Measurements from ENCODE around the gene ZCRB1. TPM values are rescaled to one million over a fixed set of nuclear protein-coding genes. Genes with fewer than 3 reads are reported as not detected.

The ZCRB1 gene
- total RNA-seq, 1 experiment from 2014 or later = 68.1 TPM

DNA sequence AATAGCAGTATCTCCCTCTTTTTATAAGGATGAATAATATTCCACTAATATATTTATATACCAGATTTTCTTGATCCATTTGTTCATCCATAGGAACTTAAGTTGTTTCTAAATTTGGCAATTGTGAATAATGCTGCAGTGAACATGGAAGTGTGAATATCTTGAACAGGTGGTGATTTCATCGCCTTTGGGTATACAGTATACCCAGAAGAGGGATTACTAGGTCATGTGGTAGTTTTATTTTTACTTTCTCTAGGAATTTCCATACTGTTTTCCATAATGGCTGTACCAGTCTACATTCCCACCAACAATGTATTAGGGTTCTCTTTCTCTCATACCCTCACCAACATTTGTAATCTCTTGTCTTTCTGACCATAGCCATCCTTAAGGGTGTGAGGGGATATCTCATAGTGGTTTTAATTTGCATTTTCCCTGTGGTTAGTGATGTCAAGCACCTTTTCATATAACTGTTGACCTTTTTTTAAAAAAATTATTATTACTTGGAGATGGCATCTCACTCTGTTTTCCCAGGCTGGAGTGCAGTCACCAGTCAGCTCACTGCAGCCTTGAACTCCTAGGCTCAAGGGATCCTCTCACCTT, 20.6 kb upstream of the ZCRB1 start:
- ChIA-PET POLR2A (no interaction called here), RAD21 (ENCODE audit: low non-redundant PET in 1 of 2, low total read pairs in 2 of 2, uncharacterized antibody in 2 of 2, unreplicated experiment in 2 of 2) (no interaction called here), CTCF (interaction anchor here (3.1 kb wide), 1 partner anchor 25 kb away, joined by 12 read pairs; no protein-coding TSS in a partner anchor)
- Histone ChIP-seq H3K4me2 (ENCODE audit: low read length) (no peak overlapping the region), H3K9ac (ENCODE audit: low read length) (no peak overlapping the region), H3K4me3 (replicated peaks in 1 of 2; ENCODE audit: low read depth in 1 of 2, low read length in 2 of 2) (no peak overlapping the region), H3K79me2 (ENCODE audit: insufficient read depth, low read length) (peaks cover 84% of the 10 kb centered on the region), H3K9me2 (ENCODE audit: insufficient read depth) (no peaks in the 10 kb centered on the region), H2AFZ (ENCODE audit: low read depth, low read length, poor library complexity, severe bottlenecking) (no peak overlapping the region), H4K20me1 (ENCODE audit: insufficient read depth) (no peaks in the 10 kb centered on the region), H3K27me3 (ENCODE audit: insufficient read depth, low read length) (no peaks in the 10 kb centered on the region), H3K36me3 (ENCODE audit: control insufficient read depth in 1 of 2, insufficient read depth in 2 of 2, low read length in 2 of 2) (no peaks in the 10 kb centered on the region), H3K4me1 (ENCODE audit: control insufficient read depth in 1 of 2, insufficient read depth in 2 of 2, low read length in 2 of 2) (no peaks in the 10 kb centered on the region), H3K9me3 (ENCODE audit: control insufficient read depth in 1 of 2, insufficient read depth in 1 of 2, low read depth in 1 of 2, low read length in 2 of 2) (no peaks in the 10 kb centered on the region), H3K27ac (ENCODE audit: low read depth, low read length) (no peak overlapping the region)
- intact Hi-C loops (cut with micrococcal nuclease) = no loop called here
- ATAC-seq (no peak), DNase-seq (ENCODE audit: low read depth, low spot score) (no peak)
- no peak for TF ChIP-seq ZFX (IDR thresholded peaks at IDR 0.05)
- no peak for TF ChIP-seq SP1 (IDR thresholded peaks at IDR 0.05; ENCODE audit: low read depth)
- TF ChIP-seq POLR2A (IDR thresholded peaks at IDR 0.05; ENCODE audit: borderline replicate concordance, extremely low read depth, insufficient read depth, insufficient read length) = no peak
- no peak for TF ChIP-seq EZH2phosphoT487 (IDR thresholded peaks at IDR 0.05; ENCODE audit: borderline replicate concordance)
- no peak for TF ChIP-seq CEBPB (IDR thresholded peaks at IDR 0.05; ENCODE audit: low read depth)
- no peak for TF ChIP-seq EGR1 (IDR thresholded peaks at IDR 0.05; ENCODE audit: low read depth)
- no peak for TF ChIP-seq TCF7L2 (IDR thresholded peaks at IDR 0.05; ENCODE audit: borderline replicate concordance, extremely low read depth, insufficient read depth, insufficient read length)
- no peak for TF ChIP-seq JUND (IDR thresholded peaks at IDR 0.05)
- no peak for TF ChIP-seq SRF (IDR thresholded peaks at IDR 0.05; ENCODE audit: low read depth)
- TF ChIP-seq EZH2 (IDR thresholded peaks at IDR 0.05) = no peak
- TF ChIP-seq SIN3A (IDR thresholded peaks at IDR 0.05; ENCODE audit: low read depth) = no peak
- no peak for TF ChIP-seq YY1 (IDR thresholded peaks at IDR 0.05; ENCODE audit: extremely low read depth, insufficient replicate concordance, low read depth, low read length)
- no peak for TF ChIP-seq FOSL1 (IDR thresholded peaks at IDR 0.05; ENCODE audit: low read depth)
- BruUV-seq (replicated peaks) = no TSS peak

DNA sequence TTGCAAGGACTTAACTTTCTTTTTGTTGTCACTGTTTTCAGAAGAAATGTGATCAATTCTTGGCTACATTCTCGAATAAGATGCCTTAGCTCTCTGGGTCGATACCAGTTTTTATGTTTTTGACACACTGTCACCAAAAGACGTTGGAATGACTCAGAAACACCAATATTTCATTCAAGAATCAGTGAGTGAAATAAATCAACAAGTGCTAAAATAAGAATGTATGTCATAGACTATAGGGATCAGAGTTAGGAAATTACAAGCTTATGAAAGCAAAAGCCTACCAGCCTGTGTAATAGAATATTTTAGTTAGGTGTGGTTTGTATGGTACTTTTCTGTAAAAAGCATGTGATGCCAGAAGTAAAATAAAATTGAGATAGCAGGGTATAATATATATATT, 17.8 kb upstream of the ZCRB1 start:
- no peak overlapping the region for H3K4me2 ChIP-seq (ENCODE audit: low read length)
- H3K79me2 ChIP-seq (ENCODE audit: insufficient read depth, low read length) = peaks cover 98% of the 10 kb centered on the region
- BruUV-seq (replicated peaks) = no TSS peak
- H3K4me3 ChIP-seq (replicated peaks in 1 of 2; ENCODE audit: low read depth in 1 of 2, low read length in 2 of 2) = no peak overlapping the region
- H3K9me3 ChIP-seq (ENCODE audit: control insufficient read depth in 1 of 2, insufficient read depth in 1 of 2, low read depth in 1 of 2, low read length in 2 of 2) = no peaks in the 10 kb centered on the region
- no peaks in the 10 kb centered on the region for H3K4me1 ChIP-seq (ENCODE audit: control insufficient read depth in 1 of 2, insufficient read depth in 2 of 2, low read length in 2 of 2)
- POLR2A ChIA-PET = no interaction called here
- DNase-seq (ENCODE audit: low read depth, low spot score) = no peak
- H3K36me3 ChIP-seq (ENCODE audit: control insufficient read depth in 1 of 2, insufficient read depth in 2 of 2, low read length in 2 of 2) = no peaks in the 10 kb centered on the region
- intact Hi-C loops (cut with micrococcal nuclease) = no loop called here
- TF ChIP-seq SRF (IDR thresholded peaks at IDR 0.05; ENCODE audit: low read depth) (no peak), SIN3A (IDR thresholded peaks at IDR 0.05; ENCODE audit: low read depth) (no peak), ZFX (IDR thresholded peaks at IDR 0.05) (no peak), ZNF274 (IDR thresholded peaks at IDR 0.05; ENCODE audit: low read depth, low read length) (no peak), REST (IDR thresholded peaks at IDR 0.05; ENCODE audit: low read depth) (no peak), TCF7L2 (IDR thresholded peaks at IDR 0.05; ENCODE audit: borderline replicate concordance, extremely low read depth, insufficient read depth, insufficient read length) (no peak), JUND (IDR thresholded peaks at IDR 0.05) (no peak), POLR2A (IDR thresholded peaks at IDR 0.05; ENCODE audit: borderline replicate concordance, extremely low read depth, insufficient read depth, insufficient read length) (no peak), EGR1 (IDR thresholded peaks at IDR 0.05; ENCODE audit: low read depth) (no peak), ELF1 (IDR thresholded peaks at IDR 0.05; ENCODE audit: borderline replicate concordance, low read depth) (no peak), FOSL1 (IDR thresholded peaks at IDR 0.05; ENCODE audit: low read depth) (no peak), EZH2 (IDR thresholded peaks at IDR 0.05) (no peak), YY1 (IDR thresholded peaks at IDR 0.05; ENCODE audit: extremely low read depth, insufficient replicate concordance, low read depth, low read length) (no peak)
- H3K9ac ChIP-seq (ENCODE audit: low read length) = no peak overlapping the region
- no peaks in the 10 kb centered on the region for H3K27me3 ChIP-seq (ENCODE audit: insufficient read depth, low read length)
- H2AFZ ChIP-seq (ENCODE audit: low read depth, low read length, poor library complexity, severe bottlenecking) = no peak overlapping the region
- no peak overlapping the region for H3K27ac ChIP-seq (ENCODE audit: low read depth, low read length)
- H4K20me1 ChIP-seq (ENCODE audit: insufficient read depth) = 0 out of 2 replicates have a peak, but pooled peaks cover 3% of the 10 kb centered on the region
- ATAC-seq = no peak
- no peaks in the 10 kb centered on the region for H3K9me2 ChIP-seq (ENCODE audit: insufficient read depth)
- CTCF ChIA-PET = interaction anchor here (1.4 to 3.1 kb wide), 2 partner anchors 12 to 28 kb away, joined by 3 to 12 read pairs; no protein-coding TSS in a partner anchor
- RAD21 ChIA-PET (ENCODE audit: low non-redundant PET in 1 of 2, low total read pairs in 2 of 2, uncharacterized antibody in 2 of 2, unreplicated experiment in 2 of 2) = no interaction called here
